NCI-H2081 (cell line): ENCODE measurements around the gene CRELD1.

ENCODE experiments used
- DNase-seq, 2 experiments: peaks; one replicate each; lab custom pipeline; 2025; lab: John Stamatoyannopoulos, UW

The CRELD1 gene

GRCh38 chr3:9903904-9904303 lies 29.7 kb upstream of the CRELD1 start:
- DNase-seq: no peak

DNA sequence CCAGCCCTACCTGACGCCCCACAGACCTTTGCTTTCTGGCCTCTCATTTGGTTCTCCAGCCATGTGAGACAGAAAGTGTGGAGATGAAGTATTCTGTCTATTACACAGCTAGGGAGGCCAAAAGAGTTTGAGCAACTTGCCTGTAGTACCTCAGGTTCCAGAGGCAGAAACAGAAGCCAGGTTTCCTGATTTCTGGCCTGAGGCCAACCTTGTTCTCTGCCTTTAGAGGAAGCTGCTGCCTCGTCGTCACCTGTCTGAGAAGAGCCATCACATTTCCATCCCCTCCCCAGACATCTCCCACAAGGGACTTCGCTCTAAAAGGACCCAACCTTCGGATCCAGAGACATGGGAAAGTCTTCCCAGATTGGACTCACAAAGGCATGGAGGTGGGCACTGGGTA lies 27.2 kb upstream of the CRELD1 start:
- DNase-seq: no peak

- no peak for DNase-seq
Observed at GRCh38 chr3:9908286-9908685, 25.3 kb upstream of the CRELD1 start.

GRCh38 chr3:9909221-9910013 lies 24.2 kb upstream of the CRELD1 start:
- no peak for DNase-seq

DNA sequence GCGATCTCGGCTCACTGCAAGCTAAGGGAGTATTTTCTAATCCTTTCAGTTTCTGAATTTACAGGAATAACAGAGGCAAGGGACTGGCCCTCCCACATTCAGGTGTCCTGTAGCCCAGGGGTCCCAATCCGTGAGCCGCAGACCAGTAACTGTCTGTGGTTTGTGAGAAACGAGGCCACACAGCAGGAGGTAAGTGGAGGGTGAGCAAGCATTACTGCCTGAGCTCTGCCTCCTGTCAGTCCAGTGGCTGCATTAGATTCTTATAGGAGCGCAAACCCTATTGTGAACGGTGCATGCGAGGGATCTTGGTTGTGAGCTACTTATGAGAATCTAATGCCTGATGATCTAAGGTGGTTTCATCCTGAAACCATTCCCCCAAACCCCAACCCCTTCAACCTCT lies 21.8 kb upstream of the CRELD1 start:
- no peak for DNase-seq

GRCh38 chr3:9912294-9912935 lies 21.2 kb upstream of the CRELD1 start:
- DNase-seq: no peak

GRCh38 chr3:9913601-9914000 lies 20.0 kb upstream of the CRELD1 start:
- no peak for DNase-seq

DNA sequence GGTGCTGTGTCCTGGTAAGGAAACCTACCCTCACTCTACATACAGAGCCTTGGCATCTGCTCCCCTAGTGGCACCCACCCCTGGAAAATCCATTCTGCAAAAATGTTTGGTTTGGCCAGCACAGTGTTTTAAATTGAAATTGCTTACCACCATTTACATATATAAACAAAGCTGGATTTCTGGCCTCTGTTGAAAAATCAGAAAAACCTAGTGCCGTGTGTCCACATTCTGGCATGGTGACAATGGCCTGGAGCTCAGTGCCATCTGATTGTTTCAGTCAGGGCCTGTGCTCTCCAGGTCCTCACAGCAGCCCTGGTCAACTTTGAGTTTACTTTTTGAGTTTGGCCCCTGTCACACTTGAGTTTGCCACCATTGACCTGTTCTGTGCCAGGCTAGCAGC lies 19.6 kb upstream of the CRELD1 start:
- DNase-seq: no peak

- DNase-seq: no peak
Observed at GRCh38 chr3:9914559-9915253, 18.9 kb upstream of the CRELD1 start.

GRCh38 chr3:9915254-9916141 lies 18.1 kb upstream of the CRELD1 start:
- DNase-seq: no peak

DNA sequence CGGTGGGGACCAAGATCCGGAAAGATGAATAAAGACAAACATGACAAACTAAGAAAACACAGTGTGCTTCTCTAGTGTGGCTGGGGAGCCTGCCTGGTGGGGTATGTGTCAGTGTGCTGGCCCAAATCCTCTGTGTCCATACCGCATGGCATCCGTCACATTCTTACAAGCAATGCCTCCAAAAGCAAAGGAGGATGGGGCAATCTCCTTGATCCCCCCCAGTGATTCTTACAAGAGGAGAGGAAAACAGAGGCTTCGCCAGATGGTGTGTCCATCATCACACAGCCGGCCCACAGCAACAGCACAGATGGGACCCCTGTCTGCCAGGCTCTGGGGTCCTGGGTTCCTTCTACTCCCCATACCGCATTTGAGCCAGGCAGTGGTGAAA lies 17.3 kb upstream of the CRELD1 start:
- no peak for DNase-seq

GRCh38 chr3:9916734-9917680 lies 16.6 kb upstream of the CRELD1 start, which contains the start of gene IL17RC:
Gene IL17RC, plus strand, starts transcription at chr3:9917098. Its CDS starts 218 bp downstream, at chr3:9917316.
- DNase-seq: peak; percentile 68 to 70

DNA sequence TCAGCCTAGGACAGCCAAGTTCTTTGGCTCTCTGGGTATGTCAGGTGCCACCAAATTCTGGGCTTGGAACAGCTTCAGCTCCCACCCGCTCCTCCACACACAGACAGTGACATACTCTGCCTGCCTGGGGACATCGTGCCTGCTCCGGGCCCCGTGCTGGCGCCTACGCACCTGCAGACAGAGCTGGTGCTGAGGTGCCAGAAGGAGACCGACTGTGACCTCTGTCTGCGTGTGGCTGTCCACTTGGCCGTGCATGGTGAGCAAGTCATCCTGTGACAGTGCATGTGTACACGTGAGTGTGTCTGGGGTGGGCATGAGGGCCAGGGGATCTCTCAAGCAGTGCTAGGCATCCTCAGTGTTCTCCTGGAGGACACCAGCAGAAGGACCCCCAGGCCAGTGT lies 15.8 kb upstream of the CRELD1 start:
- no peak for DNase-seq

DNA sequence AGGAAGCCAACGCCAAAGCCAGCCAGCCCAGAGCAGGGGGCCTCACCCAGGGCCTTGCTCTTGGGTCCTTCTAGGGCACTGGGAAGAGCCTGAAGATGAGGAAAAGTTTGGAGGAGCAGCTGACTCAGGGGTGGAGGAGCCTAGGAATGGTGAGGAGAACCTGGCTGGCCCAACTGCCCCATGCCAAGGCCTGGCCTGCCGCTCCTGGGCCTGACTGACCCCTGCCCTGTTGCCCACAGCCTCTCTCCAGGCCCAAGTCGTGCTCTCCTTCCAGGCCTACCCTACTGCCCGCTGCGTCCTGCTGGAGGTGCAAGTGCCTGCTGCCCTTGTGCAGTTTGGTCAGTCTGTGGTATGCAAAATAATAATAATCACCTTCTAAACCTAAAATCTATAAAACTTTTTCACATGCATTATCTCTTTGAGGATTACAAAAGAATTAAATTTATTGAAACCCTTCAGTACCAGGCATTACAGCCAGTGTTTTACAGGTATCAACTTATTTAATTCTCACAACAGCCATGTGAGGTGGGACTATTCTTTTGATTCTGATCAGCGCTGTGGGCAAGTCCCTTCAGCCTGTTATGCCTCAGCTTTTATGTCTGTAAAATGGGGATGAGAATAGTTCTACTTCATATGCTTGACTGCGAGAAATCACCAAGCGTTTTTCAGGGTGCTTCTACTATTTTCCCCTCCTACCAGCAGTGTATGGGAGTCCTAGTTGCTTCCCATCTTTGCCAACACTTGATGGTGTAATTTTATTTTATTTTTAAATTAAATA lies 15.2 kb upstream of the CRELD1 start:
- DNase-seq: no peak

DNA sequence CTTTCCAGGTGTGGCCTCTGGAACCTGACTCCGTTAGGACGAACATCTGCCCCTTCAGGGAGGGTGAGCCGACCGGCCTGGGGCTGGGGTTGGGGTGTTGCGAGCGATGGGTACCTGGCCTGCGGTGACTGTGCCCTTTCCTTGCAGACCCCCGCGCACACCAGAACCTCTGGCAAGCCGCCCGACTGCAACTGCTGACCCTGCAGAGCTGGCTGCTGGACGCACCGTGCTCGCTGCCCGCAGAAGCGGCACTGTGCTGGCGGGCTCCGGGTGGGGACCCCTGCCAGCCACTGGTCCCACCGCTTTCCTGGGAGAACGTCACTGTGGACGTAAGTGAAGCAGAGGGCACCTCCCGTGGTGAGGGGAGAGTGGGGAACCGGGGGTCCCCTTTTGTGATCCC lies 5.5 kb upstream of the CRELD1 start:
- DNase-seq: no peak

DNA sequence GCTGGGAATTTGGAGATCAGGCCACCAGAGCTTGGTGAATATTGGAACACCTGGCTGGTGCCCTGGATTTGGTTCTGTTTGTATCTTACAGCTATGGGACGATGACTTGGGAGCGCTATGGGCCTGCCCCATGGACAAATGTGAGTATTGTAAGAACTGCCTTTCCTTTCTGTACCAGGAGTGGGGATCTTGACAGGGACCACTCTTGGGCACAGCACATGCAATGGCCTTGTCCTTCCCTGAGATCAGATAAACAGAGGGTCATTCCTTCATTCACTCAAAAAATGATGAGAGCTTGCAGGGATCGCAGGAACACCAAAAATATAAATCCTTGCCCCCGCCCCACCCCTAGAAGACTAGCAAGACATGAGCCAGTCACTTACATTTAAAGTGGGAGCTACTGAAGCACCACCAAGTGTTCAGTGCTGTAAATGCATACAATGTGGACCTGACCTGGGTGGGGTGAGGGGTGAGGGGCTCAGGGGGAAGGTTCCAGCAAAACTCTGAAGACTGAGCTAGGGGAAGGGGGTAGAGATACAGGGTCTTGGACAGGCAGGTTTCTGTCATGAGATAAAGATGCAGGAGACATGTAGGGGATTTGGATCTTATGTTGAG lies 2.7 kb upstream of the CRELD1 start:
- DNase-seq: peak in 1 of 2 experiments; percentile 2

DNA sequence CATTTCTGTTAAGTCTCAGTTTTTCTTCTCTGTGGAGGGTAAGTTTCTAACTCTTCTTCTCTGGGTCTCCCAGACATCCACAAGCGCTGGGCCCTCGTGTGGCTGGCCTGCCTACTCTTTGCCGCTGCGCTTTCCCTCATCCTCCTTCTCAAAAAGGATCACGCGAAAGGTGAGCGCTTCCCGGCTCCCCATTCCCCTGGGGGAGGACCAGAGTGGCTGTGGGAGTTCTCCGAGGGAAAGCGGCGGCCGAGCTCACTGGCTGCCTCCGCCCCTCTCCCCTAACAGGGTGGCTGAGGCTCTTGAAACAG lies 1.1 kb upstream of the CRELD1 start:
- no peak for DNase-seq

DNA sequence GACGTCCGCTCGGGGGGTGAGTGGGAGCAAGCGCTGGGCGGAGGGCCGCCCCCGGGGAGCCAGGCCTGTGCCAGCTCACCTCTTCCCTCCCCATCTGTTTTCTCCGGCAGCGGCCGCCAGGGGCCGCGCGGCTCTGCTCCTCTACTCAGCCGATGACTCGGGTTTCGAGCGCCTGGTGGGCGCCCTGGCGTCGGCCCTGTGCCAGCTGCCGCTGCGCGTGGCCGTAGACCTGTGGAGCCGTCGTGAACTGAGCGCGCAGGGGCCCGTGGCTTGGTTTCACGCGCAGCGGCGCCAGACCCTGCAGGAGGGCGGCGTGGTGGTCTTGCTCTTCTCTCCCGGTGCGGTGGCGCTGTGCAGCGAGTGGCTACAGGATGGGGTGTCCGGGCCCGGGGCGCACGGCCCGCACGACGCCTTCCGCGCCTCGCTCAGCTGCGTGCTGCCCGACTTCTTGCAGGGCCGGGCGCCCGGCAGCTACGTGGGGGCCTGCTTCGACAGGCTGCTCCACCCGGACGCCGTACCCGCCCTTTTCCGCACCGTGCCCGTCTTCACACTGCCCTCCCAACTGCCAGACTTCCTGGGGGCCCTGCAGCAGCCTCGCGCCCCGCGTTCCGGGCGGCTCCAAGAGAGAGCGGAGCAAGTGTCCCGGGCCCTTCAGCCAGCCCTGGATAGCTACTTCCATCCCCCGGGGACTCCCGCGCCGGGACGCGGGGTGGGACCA lies 632 bp upstream of the CRELD1 start:
- peak; percentile 70 to 84 for DNase-seq

DNA sequence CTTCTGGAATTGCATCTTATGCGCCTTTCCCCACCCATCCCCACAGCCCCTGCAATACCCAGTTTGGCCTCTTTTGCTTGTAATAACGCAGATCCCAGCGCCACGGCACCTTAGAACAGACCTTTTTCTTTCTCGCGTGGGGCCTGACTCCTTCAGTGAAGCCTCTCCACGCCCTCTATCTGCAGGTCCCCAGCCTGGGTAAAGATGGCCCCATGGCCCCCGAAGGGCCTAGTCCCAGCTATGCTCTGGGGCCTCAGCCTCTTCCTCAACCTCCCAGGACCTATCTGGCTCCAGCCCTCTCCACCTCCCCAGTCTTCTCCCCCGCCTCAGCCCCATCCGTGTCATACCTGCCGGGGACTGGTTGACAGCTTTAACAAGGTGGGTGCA lies 594 bp downstream of the CRELD1 start:
- no peak for DNase-seq
